H1 (cell line): ENCODE measurements around the gene VN1R5. TPM values are rescaled to one million over a fixed set of nuclear protein-coding genes. Genes with fewer than 3 reads are reported as not detected.

Experiments used
- ASH2L ChIP-seq: fragments of 200-600, 300-600 bp; sonication (generic); IDR thresholded peaks from one replicate; pipeline ENCODE4 v1.7.1; 2017; ENCODE audit warnings: low read length
- BCL11A ChIP-seq, 2 experiments: IDR thresholded peaks; one replicate each; pipeline ENCODE4 v1.6.1; 2011; ENCODE audit warnings: low read depth in 2 of 2, low read length in 2 of 2, mild to moderate bottlenecking in 2 of 2
- CBX8 ChIP-seq: fragments of 300-800, 300-1000 bp; sonication (generic); IDR thresholded peaks from 2 replicates; pipeline ENCODE4 v1.7.1; 2016; ENCODE audit warnings: low read depth, low read length, borderline replicate concordance
- CHD1 ChIP-seq: IDR thresholded peaks from 2 replicates; pipeline ENCODE4 v1.6.1; 2012; ENCODE audit warnings: low read depth, low read length, improper control_type of control experiment
- CREB1 ChIP-seq: IDR thresholded peaks from 2 replicates; pipeline ENCODE4 v1.6.1; 2012; ENCODE audit warnings: inconsistent platforms
- EP300 ChIP-seq, 2 experiments: IDR thresholded peaks; 1 replicate in 1 of 2; 2 replicates in 1 of 2; pipeline ENCODE4 v1.6.1; 2011 to 2012; ENCODE audit warnings: low read depth in 2 of 2, low read length in 2 of 2, mild to moderate bottlenecking in 2 of 2, borderline replicate concordance in 1 of 2, inconsistent platforms in 1 of 2, moderate library complexity in 1 of 2
- GTF2F1 ChIP-seq: IDR thresholded peaks from 2 replicates; pipeline ENCODE4 v1.6.1; 2012; ENCODE audit warnings: low read depth, low read length, improper control_type of control experiment, borderline replicate concordance
- HDAC6 ChIP-seq: IDR thresholded peaks from one replicate; pipeline ENCODE4 v1.7.1; 2012; ENCODE audit warnings: low read depth, mild to moderate bottlenecking, inconsistent platforms, low read length, moderate library complexity
- KDM1A ChIP-seq: fragments of 200-600, 300-600 bp; sonication (generic); IDR thresholded peaks from 2 replicates; pipeline ENCODE4 v1.7.1; 2016; ENCODE audit warnings: mild to moderate bottlenecking, low read length, borderline replicate concordance
- POLR2A ChIP-seq, 2 experiments: IDR thresholded peaks; 1 replicate in 1 of 2; 2 replicates in 1 of 2; pipeline ENCODE4 v1.6.1; 2011; ENCODE audit warnings: low read depth in 2 of 2, low read length in 2 of 2, mild to moderate bottlenecking in 2 of 2; ENCODE audit errors: control extremely low read depth in 1 of 2
- RBBP5 ChIP-seq: IDR thresholded peaks from 2 replicates; pipeline ENCODE4 v1.7.1; 2012; ENCODE audit warnings: low read depth, mild to moderate bottlenecking, inconsistent platforms, low read length, moderate library complexity, borderline replicate concordance
- RNF2 ChIP-seq: fragments of 200-900, 300-1000 bp; sonication (generic); IDR thresholded peaks from 2 replicates; pipeline ENCODE4 v1.7.1; 2016; ENCODE audit warnings: borderline replicate concordance, low read depth, mild to moderate bottlenecking, antibody characterized with exemption, low read length; ENCODE audit not compliant: poor library complexity, severe bottlenecking; ENCODE audit errors: missing control alignments
- SAP30 ChIP-seq: fragments of 300-600 bp; sonication (generic); IDR thresholded peaks from 2 replicates; pipeline ENCODE4 v1.7.1; 2012; ENCODE audit warnings: low read length, moderate library complexity, mild to moderate bottlenecking, inconsistent platforms; ENCODE audit not compliant: insufficient read depth, insufficient replicate concordance
- SIRT6 ChIP-seq: IDR thresholded peaks from one replicate; pipeline ENCODE4 v1.7.1; 2012; ENCODE audit warnings: low read length, inconsistent platforms
- SRF ChIP-seq: IDR thresholded peaks from 2 replicates; pipeline ENCODE4 v1.6.1; 2011; ENCODE audit warnings: mild to moderate bottlenecking, low read depth, low read length, moderate library complexity
- TAF1 ChIP-seq: IDR thresholded peaks from 2 replicates; pipeline ENCODE4 v1.6.1; 2011; ENCODE audit warnings: mild to moderate bottlenecking, low read depth, low read length
- TEAD4 ChIP-seq: IDR thresholded peaks from 2 replicates; pipeline ENCODE4 v1.6.1; 2012; ENCODE audit warnings: low read depth, low read length, inconsistent platforms, mixed read lengths
- polyA plus RNA-seq, 7 experiments: library from polyadenylated mRNA; depleted of rRNA in 3 of 7; stranded (reverse) in 5 of 7; unstranded in 2 of 7; fragments of >200 nt in 5 of 7; fragments of 200-250 nt in 2 of 7; gene quantifications; 1 replicate in 5 of 7; 2 replicates in 1 of 7; 4 replicates in 1 of 7; pipeline versions ENCODE4 v1.2.1 to v1.2.3, GENCODE V29; 2011 to 2013; ENCODE audit warnings: missing spikeins in 2 of 7, mixed read lengths in 2 of 7
- total RNA-seq: library from RNA; stranded (reverse); fragmentation: NEBNext Ultra II Directional; extraction: Animal tissue kit (Norgen Biotek cat#: 25700); gene quantifications from 2 replicates; pipeline ENCODE4 v1.2.1, GENCODE V29; 2021
- TF ChIP-seq, protein P1 (sequence below), 3 experiments: IDR thresholded peaks; 1 replicate in 2 of 3; 2 replicates in 1 of 3; pipeline versions ENCODE4 v1.5.1 to v1.6.1; 2011; ENCODE audit warnings: low read length in 3 of 3, mild to moderate bottlenecking in 3 of 3, inconsistent platforms in 2 of 3, low read depth in 1 of 3, moderate library complexity in 1 of 3; ENCODE audit not compliant: insufficient read depth in 1 of 3; ENCODE audit errors: control extremely low read depth in 1 of 3
- TF ChIP-seq, protein P2 (sequence below): IDR thresholded peaks from 2 replicates; pipeline ENCODE4 v1.6.1; 2012; ENCODE audit warnings: low read length, inconsistent platforms
- TF ChIP-seq, protein P3 (sequence below): IDR thresholded peaks from 2 replicates; pipeline ENCODE4 v1.6.1; 2011; ENCODE audit warnings: low read length, improper control_type of control experiment

VN1R5 gene
- total and polyA plus RNA-seq, 2 of the 8 experiments (the other 6 are each of a cell fraction or from before 2014, with no cell fraction given), result not detected

DNA sequence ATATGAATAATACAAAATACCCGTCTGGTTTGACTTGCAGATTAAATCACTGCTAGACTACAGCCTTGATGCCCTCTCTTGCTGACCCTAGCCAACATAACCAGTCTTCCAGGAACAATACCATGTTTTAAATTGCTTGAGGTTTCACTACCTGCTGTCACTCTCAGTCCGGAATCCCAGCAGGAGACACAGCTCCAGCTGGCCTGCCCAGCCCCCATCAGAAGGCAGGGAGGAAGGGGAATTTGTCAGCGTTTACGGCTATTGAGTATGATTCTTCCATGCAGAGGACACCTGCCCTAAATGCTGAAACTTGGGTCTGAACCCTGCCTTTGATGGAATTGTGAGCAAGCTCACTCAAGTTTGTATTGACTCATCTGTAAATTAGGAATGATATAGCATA, 42.8 kb downstream of the VN1R5 start (continued):
- no peak for TF ChIP-seq RBBP5
- no peak for TF ChIP-seq TAF1
- no peak for TF ChIP-seq CHD1
- TF ChIP-seq HDAC6, result no peak
- TF ChIP-seq EP300 (IDR thresholded peaks at IDR 0.05; ENCODE audit: borderline replicate concordance in 1 of 2, low read depth in 2 of 2, low read length in 2 of 2), result no peak
- TF ChIP-seq, protein P1, sequence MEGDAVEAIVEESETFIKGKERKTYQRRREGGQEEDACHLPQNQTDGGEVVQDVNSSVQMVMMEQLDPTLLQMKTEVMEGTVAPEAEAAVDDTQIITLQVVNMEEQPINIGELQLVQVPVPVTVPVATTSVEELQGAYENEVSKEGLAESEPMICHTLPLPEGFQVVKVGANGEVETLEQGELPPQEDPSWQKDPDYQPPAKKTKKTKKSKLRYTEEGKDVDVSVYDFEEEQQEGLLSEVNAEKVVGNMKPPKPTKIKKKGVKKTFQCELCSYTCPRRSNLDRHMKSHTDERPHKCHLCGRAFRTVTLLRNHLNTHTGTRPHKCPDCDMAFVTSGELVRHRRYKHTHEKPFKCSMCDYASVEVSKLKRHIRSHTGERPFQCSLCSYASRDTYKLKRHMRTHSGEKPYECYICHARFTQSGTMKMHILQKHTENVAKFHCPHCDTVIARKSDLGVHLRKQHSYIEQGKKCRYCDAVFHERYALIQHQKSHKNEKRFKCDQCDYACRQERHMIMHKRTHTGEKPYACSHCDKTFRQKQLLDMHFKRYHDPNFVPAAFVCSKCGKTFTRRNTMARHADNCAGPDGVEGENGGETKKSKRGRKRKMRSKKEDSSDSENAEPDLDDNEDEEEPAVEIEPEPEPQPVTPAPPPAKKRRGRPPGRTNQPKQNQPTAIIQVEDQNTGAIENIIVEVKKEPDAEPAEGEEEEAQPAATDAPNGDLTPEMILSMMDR (IDR thresholded peaks at IDR 0.05; ENCODE audit: control extremely low read depth in 1 of 3, insufficient read depth in 1 of 3, low read depth in 1 of 3, low read length in 3 of 3), result no peak
- TF ChIP-seq SRF, result no peak
- no peak for TF ChIP-seq KDM1A
- TF ChIP-seq POLR2A (IDR thresholded peaks at IDR 0.05; ENCODE audit: control extremely low read depth in 1 of 2, low read depth in 2 of 2, low read length in 2 of 2), result 0 out of 3 replicates have a peak, but pooled peaks of 1 of the 2 experiments have one; percentile 15
- TF ChIP-seq, protein P2, sequence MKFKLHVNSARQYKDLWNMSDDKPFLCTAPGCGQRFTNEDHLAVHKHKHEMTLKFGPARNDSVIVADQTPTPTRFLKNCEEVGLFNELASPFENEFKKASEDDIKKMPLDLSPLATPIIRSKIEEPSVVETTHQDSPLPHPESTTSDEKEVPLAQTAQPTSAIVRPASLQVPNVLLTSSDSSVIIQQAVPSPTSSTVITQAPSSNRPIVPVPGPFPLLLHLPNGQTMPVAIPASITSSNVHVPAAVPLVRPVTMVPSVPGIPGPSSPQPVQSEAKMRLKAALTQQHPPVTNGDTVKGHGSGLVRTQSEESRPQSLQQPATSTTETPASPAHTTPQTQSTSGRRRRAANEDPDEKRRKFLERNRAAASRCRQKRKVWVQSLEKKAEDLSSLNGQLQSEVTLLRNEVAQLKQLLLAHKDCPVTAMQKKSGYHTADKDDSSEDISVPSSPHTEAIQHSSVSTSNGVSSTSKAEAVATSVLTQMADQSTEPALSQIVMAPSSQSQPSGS, result no peak
- TF ChIP-seq, protein P3, sequence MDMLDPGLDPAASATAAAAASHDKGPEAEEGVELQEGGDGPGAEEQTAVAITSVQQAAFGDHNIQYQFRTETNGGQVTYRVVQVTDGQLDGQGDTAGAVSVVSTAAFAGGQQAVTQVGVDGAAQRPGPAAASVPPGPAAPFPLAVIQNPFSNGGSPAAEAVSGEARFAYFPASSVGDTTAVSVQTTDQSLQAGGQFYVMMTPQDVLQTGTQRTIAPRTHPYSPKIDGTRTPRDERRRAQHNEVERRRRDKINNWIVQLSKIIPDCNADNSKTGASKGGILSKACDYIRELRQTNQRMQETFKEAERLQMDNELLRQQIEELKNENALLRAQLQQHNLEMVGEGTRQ, result no peak
- TF ChIP-seq SIRT6, result no peak
- TF ChIP-seq RNF2, result no peak
- no peak for TF ChIP-seq CREB1
- TF ChIP-seq SAP30, result peak; percentile 75
- no peak for TF ChIP-seq CBX8
- TF ChIP-seq BCL11A (IDR thresholded peaks at IDR 0.05; ENCODE audit: low read depth in 2 of 2, low read length in 2 of 2), result no peak
- TF ChIP-seq ASH2L, result no peak
- peak; percentile 21; the same call in 1 of the 2 replicates for TF ChIP-seq TEAD4
- TF ChIP-seq GTF2F1, result no peak
